Islet precursor cell (in vitro differentiated cells): ENCODE measurements around the gene MEDAG.

ENCODE experiments used
- DNase-seq: peaks from one replicate; pipeline ENCODE4 v3.0.0-alpha.2; 2018

The MEDAG gene

GRCh38 chr13:30873499-30873898, 32.6 kb upstream of the MEDAG start:
- peak; percentile 80 for DNase-seq

DNA sequence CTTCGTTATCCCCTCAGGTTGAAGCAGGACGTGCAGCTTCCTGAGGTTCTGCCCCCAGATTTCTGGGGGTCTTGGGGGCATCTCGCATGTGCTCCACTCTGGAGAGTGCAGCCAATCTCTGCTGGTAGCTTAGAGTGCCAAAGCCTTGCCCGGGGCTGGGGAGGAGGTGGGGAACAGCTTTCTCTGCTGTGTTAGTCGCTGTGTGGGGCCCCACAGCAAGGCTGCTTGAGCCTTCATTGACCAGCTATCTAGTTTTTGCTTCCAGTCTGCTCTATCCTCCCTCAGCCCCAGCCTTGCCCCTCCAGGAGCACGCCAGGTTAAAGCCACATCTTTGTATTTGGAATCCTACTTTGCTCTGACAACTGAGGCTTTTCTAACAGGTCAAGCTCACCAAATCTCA, 32.0 kb upstream of the MEDAG start:
- DNase-seq, result no peak

GRCh38 chr13:30874561-30874960, 31.5 kb upstream of the MEDAG start:
- DNase-seq, result no peak

DNA sequence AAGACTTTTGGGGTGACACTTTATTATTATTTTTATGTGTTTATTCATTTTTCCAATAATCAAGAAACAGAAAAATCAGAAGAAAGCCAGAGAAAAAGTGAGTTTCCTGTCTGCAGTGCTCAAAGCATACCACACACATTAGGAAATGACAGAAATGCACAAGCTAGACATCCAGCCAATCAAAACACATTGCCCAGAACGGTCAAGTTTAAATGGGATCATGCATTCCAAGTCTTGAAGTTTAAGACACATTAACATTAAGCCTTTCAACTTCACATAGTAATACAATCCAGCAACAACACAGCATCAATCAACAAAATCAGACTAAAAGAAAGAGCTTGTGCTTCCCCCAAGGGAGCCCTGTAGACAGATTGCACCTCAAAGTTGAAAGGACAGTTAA, 28.7 kb upstream of the MEDAG start:
- DNase-seq, result no peak

GRCh38 chr13:30880151-30880855, 25.8 kb upstream of the MEDAG start:
- peak; percentile 37 for DNase-seq

- DNase-seq, result peak; percentile 69
Observed at GRCh38 chr13:30880856-30881155, 25.3 kb upstream of the MEDAG start.

GRCh38 chr13:30881191-30881651, 24.9 kb upstream of the MEDAG start:
- peak; percentile 24 for DNase-seq

DNA sequence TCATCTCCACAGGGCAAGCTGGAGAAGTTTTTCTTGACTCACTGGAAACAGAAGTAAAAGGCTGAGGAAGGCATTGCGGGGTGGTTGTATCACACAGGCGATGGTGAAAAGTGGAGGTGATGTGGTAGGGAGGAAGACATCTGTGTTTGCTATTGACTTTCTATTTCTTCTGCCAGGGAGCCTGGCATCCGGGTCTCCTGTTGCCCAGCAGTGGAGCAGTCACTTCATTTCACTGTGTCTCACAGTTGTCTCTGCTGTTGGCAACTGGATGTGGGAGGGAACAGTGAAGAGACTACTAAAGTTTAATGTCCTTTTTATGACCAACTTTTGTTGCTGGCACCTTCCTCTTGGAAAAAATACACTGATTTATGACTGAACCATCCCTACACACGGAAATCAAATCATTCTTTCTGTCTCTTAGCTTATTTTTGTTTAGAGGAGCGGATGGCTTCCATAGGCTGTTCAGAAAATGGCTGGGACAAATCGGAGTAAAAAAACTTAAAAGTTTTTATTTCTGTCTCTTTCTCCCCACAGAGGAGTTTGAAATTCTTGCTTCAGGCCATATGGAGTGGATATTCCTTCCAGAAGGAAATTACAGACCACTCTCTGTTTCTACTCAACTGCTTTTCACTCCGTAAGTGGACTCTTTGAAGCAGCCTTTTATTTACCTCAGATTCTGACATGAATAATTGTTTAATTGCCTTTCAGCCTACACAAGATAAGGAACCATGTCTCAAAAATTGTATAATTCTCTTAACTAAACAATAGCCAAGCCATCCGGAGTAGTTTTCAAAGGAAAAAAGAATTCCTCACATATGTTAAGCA, 23.8 kb upstream of the MEDAG start:
- DNase-seq, result peak; percentile 24

DNA sequence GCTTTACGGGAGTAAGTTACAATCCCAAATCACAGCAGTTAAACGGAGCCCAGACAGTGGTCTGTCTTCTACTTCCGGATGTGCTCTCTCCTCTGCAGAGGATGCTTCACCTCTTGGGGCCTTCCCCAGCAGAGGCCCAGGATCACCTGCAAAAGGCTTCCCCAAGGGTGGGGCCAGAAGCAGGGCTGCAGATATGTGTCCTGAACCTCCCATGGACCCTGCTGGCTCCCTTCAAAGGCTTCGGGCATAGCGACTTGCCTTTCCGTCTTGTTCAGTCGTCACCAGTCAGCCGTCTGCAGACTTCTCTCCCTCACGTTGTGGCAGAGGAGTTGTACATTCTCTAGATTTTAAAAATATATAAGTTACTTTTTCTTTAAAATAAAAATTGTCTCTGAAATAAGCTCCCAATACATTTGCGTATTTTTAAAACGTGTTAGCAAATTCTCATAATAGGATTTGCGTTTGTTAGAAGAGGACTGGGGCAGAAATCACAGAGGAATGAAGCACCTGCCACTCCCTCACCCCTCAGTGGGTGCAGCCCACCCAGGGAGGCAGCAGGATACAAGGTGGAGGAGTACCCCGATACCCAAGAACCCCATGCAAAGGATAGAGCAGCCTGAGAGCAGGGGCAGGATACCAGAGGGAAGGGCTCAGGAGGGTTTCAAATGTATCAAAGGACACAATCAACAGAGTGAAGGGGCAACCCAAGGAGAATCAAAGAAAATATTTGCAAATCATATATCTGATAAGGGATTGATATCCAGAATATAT, 22.9 kb upstream of the MEDAG start:
- peak; percentile 54 for DNase-seq

DNA sequence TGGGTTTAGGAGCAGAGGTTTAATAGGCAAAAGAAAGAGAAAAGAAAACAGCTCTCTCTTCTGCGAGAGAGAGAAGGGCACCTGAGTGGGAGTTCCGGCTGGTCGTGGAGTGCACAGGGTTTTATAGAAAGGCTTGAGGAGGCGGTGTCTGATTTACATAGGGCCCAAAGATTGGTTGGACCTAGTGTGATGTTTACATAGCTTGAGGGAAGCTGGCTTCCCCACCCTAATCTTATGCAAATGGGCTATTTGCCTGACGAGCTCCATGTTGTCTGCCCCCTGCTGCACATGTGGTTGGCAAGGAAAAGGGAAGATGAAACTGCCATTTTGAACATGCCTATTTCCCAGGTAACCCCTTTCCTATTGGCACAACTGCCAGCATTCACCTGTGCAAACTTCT, 21.5 kb upstream of the MEDAG start:
- peak; percentile 43 for DNase-seq

DNA sequence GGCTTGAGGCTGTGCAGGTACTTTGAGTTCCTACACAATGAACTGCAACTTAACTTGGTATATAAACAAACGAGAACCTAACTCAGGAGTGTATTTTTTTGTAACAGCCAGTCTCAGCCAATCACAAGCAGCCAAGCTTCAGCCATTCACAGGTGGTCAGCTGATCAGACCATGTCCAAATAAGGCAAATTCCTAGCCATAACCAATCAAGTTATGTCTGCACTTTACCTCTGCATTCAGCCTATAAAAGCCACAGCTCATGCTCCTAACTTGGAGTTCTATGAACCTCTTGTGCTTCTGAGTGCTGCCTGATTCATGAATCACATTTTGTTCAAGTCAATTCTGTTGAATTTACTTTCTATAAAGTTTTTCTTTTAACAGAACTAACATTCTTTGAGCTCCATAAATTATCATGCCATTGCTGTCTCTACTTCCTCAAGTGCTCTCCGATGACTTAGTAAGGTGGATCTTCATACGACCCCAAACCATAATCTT, 16.8 kb upstream of the MEDAG start:
- peak; percentile 6 for DNase-seq

GRCh38 chr13:30892966-30893365, 13.1 kb upstream of the MEDAG start:
- DNase-seq, result peak; percentile 91

DNA sequence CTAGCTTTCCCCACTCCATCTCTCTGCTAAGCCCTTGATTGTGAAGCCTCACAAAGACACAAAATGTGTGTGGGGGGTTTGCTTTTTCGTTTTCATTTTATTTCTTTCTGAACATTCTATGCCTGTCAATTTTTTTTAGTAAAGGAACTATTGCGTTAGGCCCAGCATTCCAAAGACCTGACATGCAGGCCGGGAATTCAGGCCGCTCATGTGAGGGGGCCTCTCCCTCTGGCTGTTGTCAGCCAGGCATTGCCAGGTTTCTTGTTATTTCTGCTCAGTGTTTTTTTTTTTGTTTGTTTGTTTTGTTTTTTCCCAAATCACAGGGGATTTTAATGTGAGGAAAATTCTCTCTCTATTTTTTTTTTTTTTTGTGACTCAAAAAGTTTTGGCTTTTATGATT, 10.3 kb upstream of the MEDAG start:
- peak; percentile 88 for DNase-seq

- peak; percentile 53 for DNase-seq
Observed at GRCh38 chr13:30898070-30898469, 8.0 kb upstream of the MEDAG start.

DNA sequence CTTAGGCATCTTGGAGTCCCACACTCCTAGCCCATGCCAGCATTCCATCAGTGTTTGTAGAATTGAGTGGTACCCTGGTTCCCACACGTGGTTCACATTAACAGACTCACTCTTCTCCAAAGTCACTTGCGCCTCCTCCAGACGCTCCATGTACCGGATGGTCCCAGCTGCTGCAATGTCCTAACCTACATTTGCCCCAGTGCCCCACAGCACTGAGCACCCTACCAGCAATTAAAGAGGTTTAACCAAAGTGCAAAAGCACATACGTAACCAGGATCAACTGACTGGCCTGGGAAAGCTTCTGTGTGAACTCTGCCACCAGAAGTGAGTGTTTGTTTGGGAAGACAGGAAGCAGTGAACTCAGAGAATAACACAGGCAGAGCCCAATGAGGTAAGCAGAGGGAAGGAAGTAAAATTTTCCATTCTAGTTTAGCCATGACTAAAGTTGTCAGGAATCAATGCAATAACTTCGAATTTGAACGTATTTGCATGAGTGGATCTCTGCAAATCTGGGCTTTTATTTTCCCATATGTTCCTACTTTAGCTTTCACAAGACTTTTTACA, 7.3 kb upstream of the MEDAG start:
- peak; percentile 60 for DNase-seq

DNA sequence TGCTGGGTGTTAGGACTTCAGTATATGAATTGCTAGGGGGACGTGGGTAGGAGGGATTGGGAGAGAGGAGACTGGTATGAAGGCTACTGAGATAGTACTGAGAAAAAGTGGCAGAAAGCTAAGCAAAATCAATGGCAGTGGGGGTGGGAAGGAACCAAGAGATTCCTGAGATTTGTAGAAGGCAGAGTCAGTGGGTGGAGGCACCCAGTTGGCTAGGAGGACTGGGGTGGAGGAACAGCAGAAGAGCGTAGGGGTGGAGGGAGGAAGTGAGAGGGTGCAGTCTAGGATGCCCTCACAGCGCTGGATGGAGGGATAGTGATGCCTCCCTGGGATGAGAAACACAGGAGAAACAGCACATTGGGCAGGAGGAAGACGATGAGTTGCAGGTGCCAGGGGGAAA, 5.6 kb upstream of the MEDAG start:
- DNase-seq, result peak; percentile 3

DNA sequence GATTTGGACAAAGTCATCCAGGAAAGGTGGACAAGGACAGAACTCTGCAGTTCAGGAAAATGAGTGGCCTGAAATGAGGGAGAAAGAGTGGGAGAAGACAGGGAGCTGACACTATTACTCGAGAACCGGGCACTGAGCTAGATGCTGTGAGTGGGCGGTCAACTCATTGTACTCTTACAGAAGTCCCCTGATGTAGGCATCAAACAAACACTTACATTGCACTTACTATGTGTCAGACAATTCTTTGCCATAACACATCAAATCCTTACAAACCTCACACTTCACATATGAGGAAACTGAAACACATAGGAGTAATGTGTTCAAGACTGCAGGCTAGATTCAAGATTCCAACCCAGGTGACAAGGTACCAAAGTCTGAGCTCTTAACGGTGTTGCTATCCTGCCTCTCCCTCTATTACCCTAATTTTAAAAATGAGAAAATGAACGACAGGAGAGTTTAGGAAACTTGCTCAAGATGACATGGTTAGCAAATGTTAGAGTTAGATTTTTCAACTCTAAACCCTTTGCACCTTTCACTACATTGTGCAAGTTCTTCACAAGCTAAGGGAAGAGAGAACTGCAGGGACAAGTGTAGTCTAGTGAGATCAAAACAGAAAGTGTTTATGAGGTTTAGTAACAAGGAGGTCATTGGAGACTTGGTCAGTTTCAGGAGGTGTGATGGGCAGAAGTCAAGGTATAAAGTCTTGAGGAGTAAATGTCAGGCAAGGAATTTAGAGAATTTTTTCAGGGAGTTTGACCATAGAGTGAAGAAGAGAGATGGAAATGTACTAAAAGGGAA, 4.9 kb upstream of the MEDAG start:
- no peak for DNase-seq

DNA sequence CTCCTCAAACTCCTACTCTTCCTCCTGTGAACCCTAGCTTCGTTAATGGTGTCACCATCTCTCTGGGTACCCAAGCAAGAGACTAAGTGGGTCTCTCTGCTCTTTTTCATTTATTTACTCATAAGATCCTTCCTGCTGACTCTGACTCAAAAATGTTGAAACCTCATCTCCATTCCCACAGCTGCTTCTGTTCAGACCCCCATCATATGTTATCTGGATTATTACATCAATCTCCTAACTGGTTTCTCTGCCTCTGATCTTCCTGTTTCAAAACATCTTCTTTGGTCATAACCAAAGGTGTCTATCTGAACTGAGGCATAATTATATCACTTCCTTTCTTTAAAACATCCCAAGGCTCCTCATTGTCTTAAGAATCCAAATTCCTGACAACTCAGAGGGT, 2.0 kb upstream of the MEDAG start:
- DNase-seq, result no peak

- DNase-seq, result no peak
Observed at GRCh38 chr13:30906411-30907051, 460 bp downstream of the MEDAG start.

DNA sequence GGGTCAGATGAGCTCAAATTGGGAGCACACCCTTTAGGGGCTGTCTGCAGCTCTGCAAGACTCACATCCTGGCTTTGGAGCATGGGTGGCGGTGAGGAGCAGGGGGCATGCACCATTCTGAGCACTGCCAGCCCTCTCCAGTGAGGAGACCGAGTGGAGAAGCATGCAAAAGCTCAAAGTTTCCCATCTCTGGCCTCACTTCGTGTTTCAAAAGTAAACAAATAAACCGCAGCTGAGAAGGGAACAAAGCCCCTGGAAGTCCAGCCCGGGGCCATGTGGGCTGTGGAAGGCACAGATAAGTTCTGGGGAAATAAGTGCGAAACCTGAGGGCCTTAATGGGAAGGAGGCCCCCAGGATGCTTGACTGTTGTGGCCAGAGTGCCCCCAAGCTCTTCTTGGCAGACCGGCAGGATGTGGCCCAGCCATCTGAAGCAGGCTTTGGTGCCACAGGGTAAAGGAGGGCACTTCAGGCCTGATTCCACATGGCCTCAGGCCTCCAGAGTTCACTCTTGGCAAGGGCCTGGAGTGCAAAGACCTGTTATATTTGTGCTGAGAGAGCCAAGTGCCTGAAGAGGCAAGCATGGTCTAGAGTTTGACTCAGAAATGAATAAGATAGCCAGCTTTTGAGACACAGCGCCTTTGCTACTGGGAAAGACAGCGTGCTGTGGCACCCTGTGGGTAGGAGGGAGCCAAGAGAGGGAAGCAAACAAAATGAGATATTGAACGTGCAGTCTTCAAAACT, 1.2 kb downstream of the MEDAG start:
- peak; percentile 86 for DNase-seq

GRCh38 chr13:30908416-30908980, 2.4 kb downstream of the MEDAG start:
- peak; percentile 77 for DNase-seq
